GM18526 (cell line): ENCODE data around the gene DDX25.

Source experiments
- POLR2A ChIP-seq: IDR thresholded peaks from 3 replicates; pipeline ENCODE4 v1.6.1; 2011; ENCODE audit not compliant: insufficient read length; ENCODE audit errors: extremely low read depth

Gene DDX25

DNA sequence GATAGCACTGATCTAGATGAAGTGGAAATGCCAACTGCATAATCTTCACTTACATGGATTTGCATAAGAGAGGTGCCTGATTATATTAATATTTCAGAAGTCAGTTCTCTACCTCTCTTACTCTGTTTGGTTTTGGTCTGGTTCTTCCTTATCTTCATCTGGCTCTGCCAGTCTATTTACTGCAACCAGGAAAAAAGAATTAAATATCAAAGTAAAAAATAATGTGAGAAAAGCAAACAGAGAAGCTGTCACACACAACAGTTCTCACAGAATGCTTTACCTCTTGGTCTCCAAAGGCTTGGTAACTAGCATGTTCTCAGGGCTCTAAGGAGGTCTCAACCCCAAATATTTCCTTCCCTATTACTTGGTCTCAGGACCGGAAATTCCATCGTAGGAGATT is 48.3 kb downstream of the DDX25 start:
- no peak for TF ChIP-seq POLR2A

- TF ChIP-seq POLR2A = no peak
Observed at GRCh38 chr11:125952973-125953372, 48.7 kb downstream of the DDX25 start.

DNA sequence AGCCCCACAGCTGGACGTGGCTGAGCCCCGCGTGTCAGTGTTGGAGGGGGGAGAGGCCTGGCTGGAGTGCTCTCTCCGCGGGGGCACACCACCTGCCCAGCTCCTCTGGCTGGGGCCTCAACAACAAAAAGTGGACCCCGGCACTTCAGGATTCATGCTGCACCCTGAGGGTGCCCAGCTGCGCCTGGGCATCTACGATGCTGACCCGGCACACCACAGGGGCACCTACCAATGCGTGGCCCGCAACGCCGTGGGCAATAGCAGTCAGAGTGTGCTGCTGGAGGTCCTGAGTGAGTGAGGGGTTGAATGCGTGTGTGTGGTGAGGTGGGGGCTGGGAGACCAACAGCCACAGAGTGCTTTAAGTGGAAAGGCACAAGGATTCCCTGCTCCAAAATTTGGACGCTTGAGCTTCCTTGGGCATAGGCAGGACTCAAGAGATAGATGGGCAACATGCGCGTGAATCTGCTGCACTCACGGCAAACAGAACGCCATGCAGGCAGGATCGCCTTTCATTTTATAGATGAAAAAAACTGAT is 49.2 kb downstream of the DDX25 start:
- no peak for TF ChIP-seq POLR2A

DNA sequence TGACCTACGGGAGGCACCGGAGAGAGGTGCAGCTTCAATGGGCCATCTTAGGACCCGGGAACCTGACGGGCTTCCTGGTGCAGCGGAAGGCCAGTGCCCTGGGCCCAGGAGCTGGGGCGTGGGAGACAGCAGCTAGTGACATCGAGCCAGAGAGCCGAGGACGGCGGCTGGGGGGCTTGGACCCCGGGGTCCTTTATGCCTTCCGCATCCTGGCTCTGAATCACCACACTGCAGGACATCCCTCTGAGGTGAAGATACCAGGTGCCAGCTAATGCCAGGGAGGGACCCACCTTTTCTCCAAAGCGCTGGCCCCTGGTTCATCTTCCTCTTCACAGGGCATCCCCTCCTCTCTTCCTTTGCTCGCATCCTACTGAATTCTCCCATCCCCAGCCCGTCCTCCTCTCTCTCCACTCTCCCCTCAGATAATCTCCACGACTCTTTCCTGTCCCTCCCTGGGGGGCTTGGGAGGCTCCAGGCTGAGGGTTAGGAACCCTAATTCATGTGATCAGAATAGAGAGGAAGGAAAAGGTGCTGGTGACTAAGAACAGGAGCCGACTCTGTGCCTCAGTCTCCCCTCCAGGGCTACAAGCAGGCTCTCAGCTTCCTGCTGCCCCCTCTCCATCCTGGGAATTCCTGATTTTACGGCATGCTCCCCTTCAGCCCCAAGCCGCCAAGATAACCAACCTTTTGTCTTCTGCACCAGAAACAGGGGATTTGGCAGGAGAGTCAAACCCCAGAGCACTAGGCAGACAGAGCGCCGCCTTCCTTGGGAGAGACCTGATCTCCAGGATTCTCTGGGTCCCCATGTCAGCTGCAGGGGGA is 50.0 kb downstream of the DDX25 start:
- TF ChIP-seq POLR2A = no peak

DNA sequence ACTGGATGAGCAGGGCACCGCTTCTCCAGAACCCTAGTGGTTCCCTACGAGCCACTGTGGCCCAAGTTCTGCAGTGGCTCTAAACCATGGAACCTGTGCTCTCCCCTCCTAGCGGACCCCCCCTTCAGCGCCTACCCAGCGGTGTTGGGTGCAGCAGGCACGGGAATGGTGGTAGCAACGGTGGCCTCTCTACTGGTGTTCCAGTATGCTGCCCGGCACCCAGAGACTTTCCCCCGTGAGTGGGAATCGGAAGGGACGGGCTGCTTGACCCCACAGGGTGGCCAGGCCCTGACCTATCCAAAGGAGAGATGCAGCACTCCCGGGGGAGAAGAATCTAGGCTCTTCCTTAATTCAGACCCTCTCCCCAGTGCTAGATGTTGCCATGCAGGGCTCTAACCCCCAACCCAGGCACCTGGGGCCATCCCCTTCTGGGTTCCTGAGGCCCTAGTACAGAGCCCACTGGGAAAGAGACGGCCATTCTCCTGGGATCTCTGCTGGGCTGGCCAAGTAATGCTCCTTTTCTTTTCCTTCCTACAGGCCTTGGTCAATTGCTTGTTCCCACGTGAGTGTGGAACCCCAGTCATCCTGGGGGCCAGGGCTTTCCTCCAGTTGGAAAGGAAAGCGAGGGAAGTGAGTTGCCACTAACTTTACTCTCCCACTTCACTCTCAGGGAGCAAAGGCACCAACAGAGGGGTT is 50.8 kb downstream of the DDX25 start:
- TF ChIP-seq POLR2A = no peak

- no peak for TF ChIP-seq POLR2A
Observed at GRCh38 chr11:125955856-125956255, 51.5 kb downstream of the DDX25 start.

DNA sequence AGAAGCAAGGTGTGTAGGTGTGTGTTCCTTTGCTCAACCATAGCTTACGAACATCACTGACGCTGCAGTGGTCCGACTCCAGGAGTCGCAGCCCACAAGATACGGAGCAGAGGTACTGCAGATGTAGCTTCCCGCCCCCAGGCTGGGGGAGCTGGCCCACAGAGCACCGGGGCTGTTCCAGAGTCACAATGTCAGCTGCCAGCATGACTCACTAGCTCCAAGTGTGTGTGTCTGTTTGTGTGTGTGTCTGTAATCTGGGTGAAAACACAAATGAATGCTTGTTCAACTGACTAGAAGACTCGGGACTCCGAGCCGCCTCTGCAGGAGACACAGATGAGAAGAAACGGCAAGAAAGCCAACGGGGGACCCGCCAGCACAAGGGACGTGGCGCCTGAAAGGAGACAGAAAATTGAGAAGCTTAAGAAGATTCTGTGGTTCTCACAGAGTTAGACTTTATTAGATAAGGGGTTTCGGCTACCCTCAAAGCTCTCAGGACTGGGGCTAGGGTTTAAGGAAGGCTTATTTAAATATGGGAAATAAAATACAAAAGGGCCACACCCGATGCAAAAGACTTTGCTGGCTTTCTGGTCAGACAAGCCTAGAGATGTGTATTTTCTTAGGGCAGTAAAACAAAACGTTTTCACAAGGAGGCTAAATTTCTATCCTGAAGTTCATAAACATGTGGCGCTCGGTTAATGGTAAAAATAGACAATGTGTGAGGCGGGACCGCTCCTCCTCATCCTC is 52.3 kb downstream of the DDX25 start:
- no peak for TF ChIP-seq POLR2A

- no peak for TF ChIP-seq POLR2A
Observed at GRCh38 chr11:125957618-125958332, 53.5 kb downstream of the DDX25 start.

- no peak for TF ChIP-seq POLR2A
Observed at GRCh38 chr11:125958872-125959400, 54.6 kb downstream of the DDX25 start.

GRCh38 chr11:125959511-125959910 is 55.2 kb downstream of the DDX25 start:
- TF ChIP-seq POLR2A = no peak

- no peak for TF ChIP-seq POLR2A
Observed at GRCh38 chr11:125959931-125960330, 55.6 kb downstream of the DDX25 start.

- TF ChIP-seq POLR2A = no peak
Observed at GRCh38 chr11:125960771-125961170, 56.5 kb downstream of the DDX25 start.

- no peak for TF ChIP-seq POLR2A
Observed at GRCh38 chr11:125967515-125967914, 63.2 kb downstream of the DDX25 start.

- no peak for TF ChIP-seq POLR2A
Observed at GRCh38 chr11:125968354-125968753, 64.0 kb downstream of the DDX25 start.

- no peak for TF ChIP-seq POLR2A
Observed at GRCh38 chr11:125971618-125972017, 67.3 kb downstream of the DDX25 start.

DNA sequence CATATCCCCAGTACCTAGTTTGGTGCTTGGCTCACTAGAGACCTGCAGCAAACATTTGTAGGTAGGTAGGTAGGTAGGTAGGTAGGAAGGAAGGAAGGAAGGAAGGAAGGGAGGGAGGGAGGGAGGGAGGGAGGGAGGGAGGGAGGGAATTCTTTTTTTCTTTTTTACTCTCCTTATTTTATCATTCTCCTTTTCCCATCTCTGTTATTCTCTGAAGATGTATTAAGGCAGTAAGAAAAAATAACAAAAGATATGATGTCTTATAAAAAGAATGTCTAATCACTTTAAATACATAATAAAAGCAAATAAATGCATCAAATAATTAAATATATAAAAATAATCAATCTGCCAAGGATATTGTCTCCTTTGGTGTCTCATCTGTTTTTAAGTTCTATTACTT is 70.0 kb downstream of the DDX25 start:
- TF ChIP-seq POLR2A = no peak
